Thyroid gland (tissue), 4 donors: ENCODE measurements around the gene GET4. TPM values are rescaled to one million over a fixed set of nuclear protein-coding genes. Genes with fewer than 3 reads are reported as not detected.

ENCODE experiments used
- DNase-seq, 2 donors: peaks; one replicate each; pipeline ENCODE4 v3.0.0-alpha.2; 2019
- H3K27ac ChIP-seq, 3 donors: fragments of 200-600 bp; sonication (generic); 1 replicate in 2 of 3; 2 replicates in 1 of 3; pipeline ENCODE4 v1.5.1; 2016 to 2019; ENCODE audit warnings: mild to moderate bottlenecking in 1 of 3, moderate library complexity in 1 of 3
- H3K27me3 ChIP-seq: fragments of 200-600 bp; sonication (generic); one replicate; pipeline ENCODE4 v1.5.1; 2019
- H3K36me3 ChIP-seq, 2 donors: fragments of 200-600 bp; sonication (generic); one replicate each; pipeline ENCODE4 v1.5.1; 2016 to 2019
- H3K4me1 ChIP-seq, 2 donors: fragments of 200-600 bp; sonication (generic); one replicate each; pipeline ENCODE4 v1.5.1; 2017 to 2019
- H3K4me3 ChIP-seq, 3 donors: fragments of 200-600 bp; sonication (generic); replicated peaks in 1 of 3; 1 replicate in 2 of 3; 2 replicates in 1 of 3; pipeline ENCODE4 v1.5.1; 2016; ENCODE audit warnings: mild to moderate bottlenecking in 1 of 3
- H3K9me3 ChIP-seq: fragments of 200-600 bp; sonication (generic); one replicate; pipeline ENCODE4 v1.5.1; 2017
- POLR2A ChIP-seq, 2 donors: fragments of 450-650 bp; IDR thresholded peaks; one replicate each; pipeline ENCODE4 v1.6.1; 2017; ENCODE audit warnings: antibody characterized with exemption in 2 of 2, mild to moderate bottlenecking in 2 of 2, moderate library complexity in 1 of 2
- WGBS, 2 donors: methylation state at CpG; one replicate each; pipeline ENCODE4 v1.1.5; 2017; 5-methylcytosine and 5-hydroxymethylcytosine counted together
- intact Hi-C: fragments of 100-400 bp; cut with DNase I; formaldehyde crosslinking; loops from one replicate; pipeline ENCODE4 v1.15.1; 2023
- total RNA-seq, 4 donors: library from RNA; depleted of rRNA; stranded (reverse); fragments of >200 nt; gene quantifications; one replicate each; pipeline ENCODE4 v1.2.3, GENCODE V29; 2016
- TF ChIP-seq, protein P1 (sequence below), 6 experiments: fragments of 200-600 bp in 3 of 6; fragments of 450-650 bp in 3 of 6; sonication (generic) in 3 of 6; IDR thresholded peaks; one replicate each; pipeline ENCODE4 v1.5.1; 2016 to 2019; ENCODE audit warnings: antibody characterized with exemption in 6 of 6, mild to moderate bottlenecking in 2 of 6, inconsistent platforms in 1 of 6, moderate library complexity in 1 of 6

Gene GET4
- total RNA-seq, 4 donors from 2014 or later = 29.2 to 38.7 (median 34.3) TPM

DNA sequence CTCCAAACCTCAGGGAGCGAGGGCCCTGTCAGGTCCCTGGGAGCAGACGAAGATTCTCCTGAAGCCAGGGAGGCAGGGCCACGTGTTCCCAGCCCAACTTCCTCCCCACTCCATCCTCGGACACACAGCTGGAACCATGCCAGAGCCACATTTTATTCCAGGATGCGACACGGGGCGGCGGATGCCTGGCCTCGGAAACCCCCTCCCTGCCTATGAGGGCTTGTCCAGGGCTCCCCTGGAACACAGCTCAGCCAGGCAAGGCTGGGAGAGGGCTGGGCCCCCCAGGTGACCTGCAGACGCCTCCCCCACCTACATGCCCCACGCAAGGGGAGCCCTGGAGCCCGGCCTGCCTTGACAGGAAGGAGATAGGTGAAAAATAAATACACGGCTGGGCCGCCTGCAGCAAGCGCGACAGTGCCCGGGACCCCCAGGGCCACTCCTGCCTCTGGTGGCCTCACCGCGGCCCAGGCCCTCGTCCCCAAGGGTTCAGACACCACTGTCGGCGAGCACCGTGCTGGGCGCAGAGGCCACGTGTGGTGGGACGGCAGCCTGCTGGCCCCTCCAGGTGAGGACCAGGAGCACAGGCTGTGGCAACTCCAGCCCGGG lies 21.5 kb downstream of the GET4 start:
- no peaks in the 10 kb centered on the region for H3K27me3 ChIP-seq
- H3K27ac ChIP-seq = no peak overlapping the region
- no peak overlapping the region for H3K4me3 ChIP-seq
- no peak for TF ChIP-seq POLR2A (IDR thresholded peaks at IDR 0.05)
- TF ChIP-seq, protein P1, sequence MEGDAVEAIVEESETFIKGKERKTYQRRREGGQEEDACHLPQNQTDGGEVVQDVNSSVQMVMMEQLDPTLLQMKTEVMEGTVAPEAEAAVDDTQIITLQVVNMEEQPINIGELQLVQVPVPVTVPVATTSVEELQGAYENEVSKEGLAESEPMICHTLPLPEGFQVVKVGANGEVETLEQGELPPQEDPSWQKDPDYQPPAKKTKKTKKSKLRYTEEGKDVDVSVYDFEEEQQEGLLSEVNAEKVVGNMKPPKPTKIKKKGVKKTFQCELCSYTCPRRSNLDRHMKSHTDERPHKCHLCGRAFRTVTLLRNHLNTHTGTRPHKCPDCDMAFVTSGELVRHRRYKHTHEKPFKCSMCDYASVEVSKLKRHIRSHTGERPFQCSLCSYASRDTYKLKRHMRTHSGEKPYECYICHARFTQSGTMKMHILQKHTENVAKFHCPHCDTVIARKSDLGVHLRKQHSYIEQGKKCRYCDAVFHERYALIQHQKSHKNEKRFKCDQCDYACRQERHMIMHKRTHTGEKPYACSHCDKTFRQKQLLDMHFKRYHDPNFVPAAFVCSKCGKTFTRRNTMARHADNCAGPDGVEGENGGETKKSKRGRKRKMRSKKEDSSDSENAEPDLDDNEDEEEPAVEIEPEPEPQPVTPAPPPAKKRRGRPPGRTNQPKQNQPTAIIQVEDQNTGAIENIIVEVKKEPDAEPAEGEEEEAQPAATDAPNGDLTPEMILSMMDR (IDR thresholded peaks at IDR 0.05) = no peak
- H3K4me1 ChIP-seq = peaks cover 0 to 12% of the 10 kb centered on the region in 2 donors
- intact Hi-C loops = no loop called here
- peaks cover 21 to 34% of the 10 kb centered on the region in 2 donors for H3K36me3 ChIP-seq
- WGBS, 2 donors = 40 to 69% methylated on average over 3 to 22 of the region's 27 CpGs
- DNase-seq = peak; percentile 29 to 37
- no peaks in the 10 kb centered on the region for H3K9me3 ChIP-seq

GRCh38 chr7:898460-898854 lies 22.1 kb downstream of the GET4 start:
- H3K27ac ChIP-seq = no peak overlapping the region
- H3K4me3 ChIP-seq = no peak overlapping the region
- H3K27me3 ChIP-seq = no peaks in the 10 kb centered on the region
- intact Hi-C loops = no loop called here
- TF ChIP-seq, protein P1 (IDR thresholded peaks at IDR 0.05) = no peak
- TF ChIP-seq POLR2A (IDR thresholded peaks at IDR 0.05) = no peak
- no peak for DNase-seq
- H3K36me3 ChIP-seq = peaks cover 21 to 33% of the 10 kb centered on the region in 2 donors
- 90% methylated on average over 9 to 13 of the region's 18 CpGs for WGBS, 2 donors
- no peaks in the 10 kb centered on the region for H3K9me3 ChIP-seq
- H3K4me1 ChIP-seq = peaks cover 0 to 12% of the 10 kb centered on the region in 2 donors

GRCh38 chr7:898855-899681 lies 22.7 kb downstream of the GET4 start:
- intact Hi-C loops = no loop called here
- Histone ChIP-seq H3K4me3 (no peak overlapping the region), H3K36me3 (peaks cover 17 to 27% of the 10 kb centered on the region in 2 donors), H3K27me3 (no peaks in the 10 kb centered on the region), H3K27ac (no peak overlapping the region), H3K9me3 (no peaks in the 10 kb centered on the region), H3K4me1 (peaks cover 0 to 12% of the 10 kb centered on the region in 2 donors)
- TF ChIP-seq POLR2A (IDR thresholded peaks at IDR 0.05) = no peak
- TF ChIP-seq, protein P1 (IDR thresholded peaks at IDR 0.05) = no peak
- DNase-seq = no peak
- 93% methylated on average over 37 to 53 of the region's 54 CpGs for WGBS, 2 donors

DNA sequence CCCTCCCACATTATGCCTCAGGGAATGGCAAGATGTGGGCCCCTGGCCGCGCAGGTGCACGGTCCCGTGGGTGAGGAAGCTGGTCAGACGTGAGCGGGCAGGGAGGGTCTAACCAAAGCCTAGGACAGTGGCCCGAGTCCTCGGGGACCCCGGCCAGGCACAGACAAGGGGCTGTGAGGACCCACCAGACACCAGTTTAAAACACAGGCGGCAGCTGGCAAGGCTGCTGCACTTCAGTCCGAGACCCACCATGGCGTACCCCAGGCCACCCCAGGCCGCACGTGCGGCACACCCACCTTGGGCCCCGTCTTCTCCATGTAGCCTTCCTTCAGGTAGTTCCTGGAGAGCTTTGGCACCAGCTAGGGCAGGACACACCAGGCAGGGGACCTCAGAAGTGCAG lies 23.5 kb downstream of the GET4 start:
- TF ChIP-seq, protein P1 (IDR thresholded peaks at IDR 0.05) = no peak
- no peak for TF ChIP-seq POLR2A (IDR thresholded peaks at IDR 0.05)
- no peak for DNase-seq
- H3K4me1 ChIP-seq = peaks cover 0 to 12% of the 10 kb centered on the region in 2 donors
- H3K36me3 ChIP-seq = peaks cover 11 to 20% of the 10 kb centered on the region in 2 donors
- no peaks in the 10 kb centered on the region for H3K9me3 ChIP-seq
- H3K4me3 ChIP-seq = no peak overlapping the region
- no peak overlapping the region for H3K27ac ChIP-seq
- intact Hi-C loops = no loop called here
- WGBS, 2 donors = 96 to 100% methylated on average over 11 to 15 of the region's 16 CpGs
- no peaks in the 10 kb centered on the region for H3K27me3 ChIP-seq
